NK-92 treated with Interleukin-12 subunit alpha and Interleukin-12 subunit beta, amount 100 ng/mL, for 24 hours (cell line): Measurements from ENCODE around the gene MRPS7.
A peak's percentile ranks its signal among the peaks of the same experiment; 100 is the strongest.
"Not testable (repeated sequence)": the region's sequence is repeated elsewhere in the genome, so short reads cannot be mapped to it uniquely, and the experiment has no call there.

Experiments
- DNase-seq: peaks from one replicate; lab custom pipeline; 2025; lab: John Stamatoyannopoulos, UW

MRPS7 gene

DNA sequence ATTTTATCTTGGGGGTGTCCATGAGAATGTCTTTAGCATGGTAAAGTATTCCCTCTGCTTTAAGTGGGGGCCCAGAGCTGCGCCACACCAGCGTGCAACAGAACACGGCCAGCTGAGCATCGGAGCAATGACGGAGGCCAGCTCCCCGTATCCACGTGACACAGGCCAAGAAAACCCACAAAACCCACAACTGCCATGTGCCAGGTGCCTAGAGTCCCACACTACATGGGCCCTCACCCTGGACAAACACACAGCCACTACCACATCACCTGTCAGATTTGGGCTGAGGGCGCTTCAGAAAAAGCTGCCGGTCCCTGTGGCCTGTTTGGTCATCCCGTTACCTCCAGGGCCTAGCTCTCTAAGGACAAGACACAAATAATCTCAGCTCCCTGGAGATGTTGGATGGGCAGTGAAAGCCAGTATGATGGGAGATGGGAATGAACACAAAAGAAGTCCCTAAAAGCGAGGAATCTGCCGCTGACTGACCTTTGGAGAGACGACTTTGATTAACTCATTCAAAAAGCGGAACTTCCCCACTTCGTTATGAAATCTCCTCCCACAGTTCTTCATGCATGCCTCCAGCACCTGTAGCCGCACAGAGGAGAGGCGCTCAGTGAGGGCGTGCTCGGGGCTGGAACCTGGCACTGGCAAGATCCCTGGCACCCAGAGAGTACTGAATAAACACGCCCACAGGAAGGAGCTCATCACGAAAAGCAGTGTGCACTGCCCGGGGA, 17.4 kb upstream of the MRPS7 start:
- no peak for DNase-seq

DNA sequence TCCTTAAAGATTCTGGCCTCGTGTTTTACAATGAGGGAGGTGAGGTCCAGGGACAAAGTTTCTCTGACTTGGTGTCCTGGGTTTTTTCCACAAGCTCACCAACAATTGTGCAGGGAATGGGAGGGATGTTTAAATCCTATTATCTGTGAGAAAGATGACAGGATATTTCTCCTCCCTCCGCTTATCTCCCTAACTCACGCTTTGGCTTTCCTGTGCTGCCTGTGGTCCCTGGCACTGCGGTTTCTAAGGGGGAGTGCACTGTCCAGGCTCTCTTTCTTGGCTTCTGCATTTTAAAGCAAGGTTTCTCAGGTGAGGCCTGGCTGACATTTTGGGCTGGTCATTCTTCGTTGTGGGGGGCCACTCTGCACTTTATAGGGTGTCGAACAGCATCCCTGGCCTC, 16.7 kb upstream of the MRPS7 start:
- no peak for DNase-seq

DNA sequence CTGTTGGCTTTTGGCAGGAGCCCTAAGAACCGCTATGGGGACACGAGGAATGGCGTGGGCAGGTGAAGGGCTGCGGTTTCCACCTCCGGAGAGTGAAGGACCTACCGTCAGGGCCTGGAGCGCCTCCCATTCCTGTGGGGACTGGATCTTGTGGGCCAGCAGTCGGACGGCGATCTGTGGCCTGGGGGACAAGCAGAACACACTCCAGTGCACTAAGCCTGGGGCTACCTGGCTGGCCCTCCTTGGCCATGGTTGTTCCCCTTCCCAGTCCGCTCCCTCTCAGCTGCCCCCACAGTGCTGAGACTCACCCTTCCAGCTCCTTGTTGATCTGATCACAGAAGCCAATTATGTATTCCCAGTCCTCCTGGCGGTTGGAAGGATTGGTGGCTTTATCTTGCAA, 15.3 kb upstream of the MRPS7 start:
- no peak for DNase-seq

DNA sequence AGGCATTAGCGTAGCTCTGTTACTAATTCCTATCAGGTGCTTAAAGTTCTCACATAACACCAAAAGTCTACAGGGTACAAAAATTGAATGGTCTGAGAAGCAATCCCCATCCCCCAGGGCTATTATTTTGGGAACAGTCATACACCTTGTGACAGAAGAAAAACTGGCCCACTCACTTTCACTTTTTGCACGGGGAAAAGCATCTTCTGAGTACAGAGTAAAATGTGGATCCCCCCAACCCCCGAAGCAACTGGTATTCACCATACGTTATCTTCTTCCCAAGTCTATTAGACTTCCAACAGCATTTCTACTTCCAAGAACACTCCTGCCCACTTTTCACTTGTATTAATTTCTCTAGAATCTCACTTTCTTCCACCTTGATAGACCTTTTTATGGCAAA, 12.1 kb upstream of the MRPS7 start:
- DNase-seq, result no peak

DNA sequence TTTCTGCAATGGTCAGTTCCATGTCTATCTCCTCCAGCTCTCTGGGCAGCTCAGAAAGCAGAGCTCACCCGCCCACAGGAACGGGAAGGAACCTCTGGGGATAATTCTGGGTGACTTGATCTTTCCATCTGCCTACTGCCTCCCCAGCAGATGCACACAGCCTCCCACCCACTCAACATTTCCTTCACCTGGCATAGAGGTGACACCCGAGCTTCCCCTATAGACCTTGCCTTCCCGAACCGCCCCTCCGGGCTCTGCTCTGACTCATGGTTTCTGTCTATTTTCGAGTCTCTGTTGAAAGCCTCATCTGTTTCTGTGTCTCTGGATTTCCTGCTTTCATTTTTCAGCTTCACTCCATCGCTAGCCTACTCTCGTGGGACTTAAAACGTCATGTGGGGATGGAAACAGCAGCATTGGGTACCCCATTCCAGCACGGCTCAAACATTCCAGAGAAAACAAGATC, 11.6 kb upstream of the MRPS7 start:
- DNase-seq, result no peak

DNA sequence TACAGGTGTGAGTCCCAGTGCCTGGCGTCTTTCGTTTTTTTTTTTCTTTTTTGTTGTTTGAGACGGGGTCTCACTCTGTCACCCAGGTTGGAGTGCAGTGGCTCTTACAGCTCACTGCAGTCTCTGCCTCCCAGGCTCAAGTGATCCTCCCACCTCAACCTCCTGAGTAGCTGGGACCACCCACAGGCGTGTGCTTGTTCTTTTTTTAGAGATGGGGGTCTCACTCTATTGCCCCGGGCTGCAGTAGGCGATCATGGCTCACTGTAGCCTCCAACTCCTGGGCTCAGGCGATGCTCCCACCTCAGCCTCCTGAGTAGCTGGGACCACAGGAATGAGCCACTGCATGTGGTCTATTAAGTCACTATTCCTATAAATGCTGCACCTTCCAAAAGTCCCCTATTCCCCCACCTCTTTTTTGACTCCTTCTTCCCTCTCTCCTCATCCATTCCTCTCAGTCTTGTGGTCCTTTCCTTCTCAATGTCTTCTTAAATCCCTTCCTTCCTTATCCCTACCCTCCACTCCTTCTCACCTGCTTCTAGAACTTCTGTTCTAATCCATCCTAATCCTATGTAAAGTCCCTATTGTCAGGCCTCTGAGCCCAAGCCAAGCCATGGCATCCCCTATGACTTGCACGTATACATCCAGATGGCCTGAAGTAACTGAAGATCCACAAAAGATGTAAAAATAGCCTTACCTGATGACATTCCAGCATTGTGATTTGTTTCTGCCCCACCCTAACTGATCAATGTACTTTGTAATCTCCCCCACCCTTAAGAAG, 9.5 kb upstream of the MRPS7 start:
- no peak for DNase-seq

DNA sequence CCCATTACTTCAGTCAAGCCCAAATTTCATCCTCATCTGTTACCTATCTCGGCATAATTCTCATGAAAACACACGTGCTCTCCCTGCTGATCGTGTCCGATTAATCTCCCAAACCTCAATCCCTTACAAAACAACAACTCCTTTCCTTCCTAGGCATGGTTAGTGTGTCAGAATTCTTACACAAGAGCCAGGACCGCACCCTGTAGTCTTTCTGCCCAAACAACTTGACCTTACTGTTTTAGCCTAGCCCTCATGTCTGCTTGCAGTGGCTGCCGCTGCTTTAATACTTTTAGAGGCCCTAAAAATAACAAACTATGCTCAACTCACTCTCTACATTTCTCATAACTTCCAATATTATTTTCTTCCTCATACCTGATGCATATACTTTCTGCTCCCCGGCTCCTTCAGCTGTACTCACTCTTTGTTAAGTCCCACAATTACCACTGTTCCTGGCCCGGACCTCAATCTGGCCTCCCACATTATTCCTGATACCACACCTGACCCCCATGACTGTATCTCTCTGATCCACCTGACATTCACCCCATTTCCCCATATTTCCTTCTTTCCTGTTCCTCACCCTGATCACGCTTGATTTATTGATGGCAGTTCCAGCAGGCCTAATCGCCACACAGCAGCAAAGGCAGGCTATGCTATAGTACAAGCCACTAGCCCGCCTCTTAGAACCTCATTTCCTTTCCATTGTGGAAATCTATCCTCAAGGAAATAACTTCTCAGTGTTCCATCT, 5.6 kb upstream of the MRPS7 start:
- DNase-seq, result not testable (repeated sequence)

DNA sequence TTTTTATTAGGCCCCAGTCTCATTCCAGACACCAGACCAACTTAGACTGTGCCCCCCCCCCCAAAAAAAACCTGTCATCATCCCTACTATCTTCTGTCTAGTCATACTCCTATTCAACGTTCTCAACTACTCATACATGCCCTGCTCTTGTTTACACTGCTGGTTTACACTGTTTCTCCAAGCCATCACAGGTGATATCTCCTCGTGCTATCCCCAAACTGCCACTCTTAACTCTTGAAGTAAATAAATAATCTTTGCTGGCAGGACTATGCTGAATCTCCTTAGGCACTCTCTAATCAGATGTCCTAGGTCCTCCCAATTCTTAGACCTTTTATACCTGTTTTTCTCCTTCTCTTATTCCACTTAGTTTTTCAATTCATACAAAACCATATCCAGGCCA, 4.5 kb upstream of the MRPS7 start:
- DNase-seq, result not testable (repeated sequence)

DNA sequence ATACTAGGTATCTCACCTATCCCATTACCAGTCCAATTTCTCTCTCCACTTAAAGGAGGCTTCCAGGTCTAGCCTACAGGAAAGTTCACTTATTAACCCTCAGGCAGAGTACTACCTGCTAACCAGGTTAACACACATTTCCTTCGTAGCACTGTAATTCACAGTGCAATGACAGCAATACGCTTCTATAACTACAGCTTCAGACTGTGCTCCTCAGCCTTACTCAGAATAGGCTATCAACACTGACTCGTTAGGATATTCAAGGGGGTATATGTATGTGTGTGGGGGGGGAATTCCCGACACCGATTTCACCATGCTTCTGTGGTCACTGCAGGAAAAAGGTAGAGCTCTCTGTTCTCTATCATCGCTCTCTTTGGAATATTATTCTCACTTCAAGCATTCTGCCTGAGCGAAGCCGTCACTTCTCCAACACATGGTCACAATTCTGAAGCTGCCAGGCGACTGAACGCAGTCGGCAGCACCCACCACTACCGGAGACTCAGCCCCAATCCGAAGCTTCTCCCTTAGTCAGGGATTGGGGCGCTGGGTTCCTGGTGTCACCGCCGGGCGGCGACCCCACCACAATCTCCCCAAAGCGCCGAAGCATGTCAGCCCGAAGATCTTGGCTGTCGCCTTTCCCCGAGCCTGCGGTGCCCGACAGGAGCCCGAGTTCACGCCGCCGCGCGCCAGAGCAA, 891 bp upstream of the MRPS7 start:
- DNase-seq, result peak; percentile 47

DNA sequence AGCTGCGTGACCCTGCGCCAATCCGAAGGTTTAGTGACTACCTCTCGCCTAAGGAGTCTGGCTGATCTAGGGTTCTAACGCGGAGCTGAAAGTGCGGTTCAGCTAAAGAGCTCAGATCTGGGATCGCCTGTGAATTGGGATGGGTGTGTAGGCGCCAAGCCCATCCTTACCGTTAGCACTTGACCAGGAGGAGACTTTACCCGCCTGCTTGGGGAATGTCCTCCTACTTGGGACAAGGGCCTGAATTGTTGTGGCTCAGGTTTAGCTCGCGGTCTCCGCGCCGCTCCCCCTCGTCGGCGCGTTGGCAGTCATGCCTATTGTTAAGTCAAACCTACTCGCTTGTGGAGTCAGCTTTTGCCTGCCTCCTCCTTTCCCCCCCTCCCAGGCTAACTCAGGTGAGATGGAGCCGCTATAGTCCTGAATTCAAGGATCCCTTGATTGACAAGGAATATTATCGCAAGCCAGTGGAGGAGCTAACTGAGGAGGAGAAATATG, 480 bp downstream of the MRPS7 start:
- DNase-seq, result no peak

DNA sequence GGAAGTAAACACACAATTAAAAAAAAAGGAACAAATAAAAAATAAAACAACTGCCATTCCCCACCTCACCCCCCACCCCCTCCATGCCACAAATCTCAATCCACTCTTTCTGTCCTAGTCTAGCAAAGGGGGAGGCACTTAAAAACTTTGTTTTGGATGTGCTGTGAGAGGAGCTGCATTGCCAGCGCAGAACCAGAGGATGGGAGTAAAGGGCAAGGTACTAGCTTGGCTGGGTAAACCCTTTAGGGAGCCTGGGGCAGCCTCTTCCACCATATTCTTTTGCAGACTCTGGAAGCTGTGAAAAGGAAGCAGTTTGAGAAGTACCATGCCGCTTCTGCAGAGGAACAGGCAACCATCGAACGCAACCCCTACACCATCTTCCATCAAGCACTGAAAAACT, 1.4 kb downstream of the MRPS7 start:
- no peak for DNase-seq

DNA sequence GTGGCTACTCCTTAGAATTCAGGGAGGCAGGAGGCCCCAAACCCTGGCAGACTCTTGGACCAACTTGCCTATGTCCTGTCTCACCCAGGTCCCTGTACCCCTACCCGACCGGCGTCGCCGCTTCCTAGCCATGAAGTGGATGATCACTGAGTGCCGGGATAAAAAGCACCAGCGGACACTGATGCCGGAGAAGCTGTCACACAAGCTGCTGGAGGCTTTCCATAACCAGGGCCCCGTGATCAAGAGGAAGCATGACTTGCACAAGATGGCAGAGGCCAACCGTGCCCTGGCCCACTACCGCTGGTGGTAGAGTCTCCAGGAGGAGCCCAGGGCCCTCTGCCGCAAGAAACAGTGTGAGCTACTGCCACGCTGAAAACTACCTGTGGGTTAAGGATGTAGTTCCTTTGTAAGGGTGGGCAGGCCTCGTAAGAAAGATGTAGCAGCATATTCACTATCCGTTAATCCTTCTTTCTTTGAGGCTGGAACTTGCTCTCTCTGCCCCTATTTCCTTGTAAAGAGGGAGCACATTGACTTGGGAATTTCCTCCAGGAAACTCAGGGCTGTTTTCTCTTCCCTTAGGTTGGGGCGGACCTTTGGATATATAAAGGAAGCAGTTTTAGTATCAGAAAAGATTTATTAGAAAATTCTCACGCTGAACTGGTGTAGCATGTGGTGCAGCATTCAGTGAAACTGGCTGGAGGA, 4.1 kb downstream of the MRPS7 start:
- DNase-seq, result no peak

DNA sequence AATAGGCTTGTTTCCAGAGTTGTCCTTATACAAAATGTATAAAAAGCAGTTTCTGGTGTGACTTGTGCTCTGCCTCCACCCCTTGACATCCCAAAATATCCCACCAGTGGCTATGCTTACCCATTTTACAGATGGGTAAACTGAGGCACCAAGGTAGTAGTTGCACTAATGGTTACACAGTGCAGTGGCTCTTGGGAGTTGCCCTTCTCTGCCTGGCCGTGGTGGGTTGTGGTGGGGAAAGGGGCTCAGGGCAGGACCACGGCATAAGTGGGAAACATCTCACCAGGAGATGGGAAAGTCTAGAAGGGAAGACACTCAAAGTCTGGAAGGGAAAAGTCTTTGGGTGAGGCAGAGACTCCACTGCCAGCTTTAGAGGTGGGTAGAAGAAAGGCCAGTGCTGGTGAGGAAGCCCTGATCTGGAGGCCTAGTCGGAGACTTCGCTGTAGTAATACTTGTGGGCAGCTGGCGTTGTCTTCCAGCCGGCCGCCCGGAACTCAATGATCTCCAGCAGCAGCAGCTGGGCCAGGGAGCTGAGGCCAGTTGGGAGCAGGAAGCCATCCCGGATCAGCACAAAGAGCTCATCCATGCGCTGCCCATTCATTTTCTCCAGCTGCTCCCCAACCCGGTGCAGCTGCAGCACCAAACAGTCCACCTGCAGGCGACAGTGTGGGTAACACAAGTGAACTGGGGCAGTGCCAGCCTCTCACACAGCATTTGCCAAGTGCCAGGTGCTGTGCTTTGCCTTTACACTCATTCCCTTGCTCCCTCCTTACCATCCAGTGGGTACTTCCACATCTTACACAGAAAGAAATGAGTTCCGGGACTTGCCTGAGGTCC, 4.9 kb downstream of the MRPS7 start:
- no peak for DNase-seq

DNA sequence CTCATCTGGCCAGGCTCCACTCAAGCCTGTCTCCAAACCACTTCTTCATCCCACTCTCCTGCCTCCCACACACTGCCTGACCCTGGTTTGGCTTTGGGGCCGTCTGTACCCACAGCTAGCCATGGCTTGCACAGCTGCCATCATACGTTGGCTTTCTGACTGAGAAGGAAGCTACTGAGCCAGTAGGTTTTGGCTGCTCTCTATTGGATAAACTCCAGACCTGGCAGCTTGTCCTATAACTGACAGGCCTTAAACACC, 5.4 kb downstream of the MRPS7 start:
- DNase-seq, result no peak

DNA sequence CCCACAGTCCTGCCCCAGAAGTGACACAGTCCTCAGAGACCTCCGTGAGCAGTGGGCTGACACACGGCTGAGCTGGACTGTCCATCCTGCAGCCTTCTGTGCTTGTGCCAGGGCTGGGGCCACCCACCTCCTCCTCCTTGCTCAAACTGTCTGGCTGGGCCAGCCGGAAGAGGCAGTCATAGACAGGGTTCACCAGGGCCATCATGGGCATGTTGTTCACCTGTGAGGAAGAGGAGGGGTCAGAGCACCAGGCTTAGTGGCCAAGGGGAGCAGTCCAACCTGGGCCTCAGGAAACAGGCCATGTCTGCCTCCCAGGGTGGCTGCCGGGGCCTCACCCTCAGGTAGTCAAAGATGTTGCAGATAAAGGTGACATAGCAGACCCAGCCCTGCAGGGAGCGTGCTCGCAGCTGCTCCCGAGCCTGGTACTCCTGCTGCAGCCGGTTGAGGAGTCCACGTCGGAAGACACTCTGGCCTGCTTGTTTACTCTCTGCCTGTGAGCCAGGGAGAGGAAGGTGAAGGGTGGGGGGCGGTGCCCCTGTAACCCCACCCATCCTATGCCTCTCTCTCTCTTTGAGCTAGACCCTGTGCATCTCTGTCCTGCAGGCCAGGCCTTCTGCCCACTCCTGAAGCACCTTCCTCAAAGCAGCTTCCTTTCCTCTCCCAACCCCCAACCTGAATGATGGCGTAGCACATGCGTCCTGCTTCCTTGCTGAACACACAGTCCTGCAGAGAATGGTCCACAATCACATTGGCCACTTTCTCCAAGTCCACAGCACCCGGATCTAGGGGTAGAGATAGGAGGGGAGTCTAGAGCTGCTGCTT, 5.9 kb downstream of the MRPS7 start:
- no peak for DNase-seq

DNA sequence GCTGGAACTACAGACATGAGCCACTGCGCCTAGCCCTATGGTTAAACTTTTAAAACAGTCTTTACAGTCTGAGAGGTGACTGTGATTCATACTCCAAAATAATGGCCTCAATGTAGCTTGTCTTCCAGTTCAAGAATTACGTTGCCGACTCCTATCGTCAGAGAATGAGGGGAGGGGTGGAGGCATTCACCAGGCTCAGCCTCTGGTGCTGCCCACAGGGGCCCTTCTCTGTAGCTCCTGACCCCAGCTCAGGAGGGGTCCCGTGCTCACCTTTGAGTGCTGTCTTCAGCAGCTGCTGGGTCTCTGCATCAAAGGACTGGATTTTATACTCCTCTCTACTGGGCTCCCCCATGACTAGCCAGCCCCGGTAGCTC, 8.2 kb downstream of the MRPS7 start:
- DNase-seq, result no peak

DNA sequence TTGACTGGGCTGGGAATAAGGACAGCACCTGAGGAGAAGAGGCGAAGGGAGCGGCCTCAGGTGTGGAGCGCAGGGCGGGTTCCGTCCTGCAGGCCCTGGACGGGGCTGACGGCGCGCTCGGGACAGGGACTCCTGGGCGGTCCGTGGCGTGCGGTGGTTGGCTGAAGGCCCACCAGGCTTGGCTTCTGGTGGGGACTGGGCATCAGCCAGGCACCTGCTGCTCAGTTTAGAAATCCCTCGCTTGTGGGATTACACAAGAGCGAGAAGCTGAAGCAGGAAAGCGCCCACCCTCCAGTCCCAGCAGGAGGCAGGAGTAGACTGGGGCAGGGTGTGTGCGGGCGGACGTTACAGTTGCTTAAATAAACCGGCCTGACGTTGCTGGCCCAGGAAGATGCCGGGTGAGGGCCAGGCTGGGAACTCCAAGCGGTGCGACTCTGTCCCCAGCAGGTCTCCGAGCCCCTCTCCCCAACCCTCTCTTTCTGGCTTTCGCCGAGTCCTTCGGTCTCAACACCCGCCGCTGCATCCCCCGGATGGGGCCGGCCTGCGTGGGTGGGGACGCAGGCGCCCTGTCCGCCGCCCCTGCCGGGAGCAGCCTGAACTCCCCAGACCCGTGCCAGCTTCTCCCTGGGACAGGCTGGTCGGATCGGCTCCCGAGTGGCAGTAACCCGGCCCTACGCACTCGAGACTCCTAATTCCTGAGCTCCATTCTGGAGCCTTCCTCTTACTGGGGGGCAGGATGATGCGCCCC, 8.7 kb downstream of the MRPS7 start:
- DNase-seq, result peak; percentile 57

DNA sequence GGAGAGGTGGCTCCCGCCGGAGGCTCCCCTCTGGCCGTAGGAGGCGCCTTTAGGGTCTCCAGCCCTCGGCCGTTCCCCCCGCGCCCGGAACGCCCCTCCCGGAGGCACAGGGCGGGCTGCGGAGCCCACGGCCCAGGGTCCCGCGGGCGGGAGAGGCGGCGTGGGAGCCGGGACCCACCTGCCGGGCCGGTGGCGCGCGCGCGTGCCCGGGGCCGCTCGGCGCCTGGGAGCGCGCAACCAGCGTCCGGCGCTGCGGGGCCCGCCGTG, 9.2 kb downstream of the MRPS7 start, which contains the start of gene MIF4GD:
MIF4GD (minus strand) TSS at position 266 of the 267 bp plus-strand sequence. CDS start 1,036 bp downstream, outside the sequence.
- DNase-seq, result no peak

DNA sequence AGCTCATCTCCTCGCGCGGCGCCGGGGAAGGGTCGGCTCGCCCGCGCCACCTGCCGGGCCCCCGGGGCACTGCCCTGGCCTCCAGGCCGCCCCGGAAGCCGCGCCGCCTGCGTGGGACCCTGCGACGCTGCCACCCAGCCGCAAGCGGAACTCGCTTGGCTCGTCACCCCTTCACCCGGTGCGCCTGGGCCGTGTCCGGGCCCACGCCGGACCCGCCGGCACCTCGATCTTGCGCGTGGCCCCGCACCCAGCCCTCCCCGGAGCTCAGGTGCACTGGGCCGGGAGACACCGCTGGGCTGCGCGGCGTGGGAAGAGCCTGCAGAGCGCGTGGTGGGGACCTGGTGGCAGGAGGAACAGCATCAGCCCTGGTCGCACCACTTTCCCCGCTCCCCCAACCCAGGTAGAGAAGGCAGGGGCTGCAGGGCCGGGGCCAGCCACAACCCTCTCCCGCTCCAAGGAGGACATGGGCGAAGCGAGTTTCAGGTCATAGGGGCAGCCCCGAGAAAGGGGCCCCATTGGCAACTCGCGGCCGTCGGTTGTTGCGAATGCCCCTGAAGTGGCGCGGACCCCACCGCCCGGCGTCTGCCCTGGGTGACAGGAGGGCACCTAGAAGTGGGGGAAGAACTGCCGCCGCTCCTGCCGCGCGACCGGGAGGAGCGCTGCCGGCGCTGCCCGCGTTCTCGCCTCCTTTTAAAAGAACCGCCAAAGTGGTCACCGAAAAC, 9.7 kb downstream of the MRPS7 start:
- DNase-seq, result peak; percentile 65
